HEK293T (cell line): ENCODE measurements around the gene NRXN2.

ENCODE experiments used
- ARNT ChIP-seq: fragments of 450-650 bp; IDR thresholded peaks from 2 replicates; pipeline ENCODE4 v1.6.1; 2017; ENCODE audit warnings: mild to moderate bottlenecking
- BHLHE40 ChIP-seq: fragments of 450-650 bp; IDR thresholded peaks from 2 replicates; pipeline ENCODE4 v1.6.1; 2016; ENCODE audit warnings: mild to moderate bottlenecking, moderate library complexity, borderline replicate concordance
- FOXA1 ChIP-seq: fragments of 450-650 bp; IDR thresholded peaks from 2 replicates; pipeline ENCODE4 v1.6.1; 2016; ENCODE audit warnings: mild to moderate bottlenecking
- FOXK2 ChIP-seq: fragments of 450-650 bp; IDR thresholded peaks from 2 replicates; pipeline ENCODE4 v1.6.1; 2016; ENCODE audit warnings: mild to moderate bottlenecking
- FOXM1 ChIP-seq: fragments of 450-650 bp; IDR thresholded peaks from 2 replicates; pipeline ENCODE4 v1.6.1; 2017; ENCODE audit warnings: mild to moderate bottlenecking, borderline replicate concordance
- HDGF ChIP-seq: fragments of 450-650 bp; IDR thresholded peaks from 2 replicates; pipeline ENCODE4 v1.6.1; 2017; ENCODE audit warnings: antibody characterized with exemption, borderline replicate concordance
- SP1 ChIP-seq: fragments of 450-650 bp; IDR thresholded peaks from 2 replicates; pipeline ENCODE4 v1.6.1; 2017
- SUZ12 ChIP-seq: fragments of 450-650 bp; IDR thresholded peaks from 2 replicates; pipeline ENCODE4 v1.6.1; 2016; ENCODE audit warnings: mild to moderate bottlenecking
- TARDBP ChIP-seq: fragments of 450-650 bp; IDR thresholded peaks from 2 replicates; pipeline ENCODE4 v1.6.1; 2016
- ZNF384 ChIP-seq: fragments of 450-650 bp; IDR thresholded peaks from 2 replicates; pipeline ENCODE4 v1.6.1; 2016

DNA sequence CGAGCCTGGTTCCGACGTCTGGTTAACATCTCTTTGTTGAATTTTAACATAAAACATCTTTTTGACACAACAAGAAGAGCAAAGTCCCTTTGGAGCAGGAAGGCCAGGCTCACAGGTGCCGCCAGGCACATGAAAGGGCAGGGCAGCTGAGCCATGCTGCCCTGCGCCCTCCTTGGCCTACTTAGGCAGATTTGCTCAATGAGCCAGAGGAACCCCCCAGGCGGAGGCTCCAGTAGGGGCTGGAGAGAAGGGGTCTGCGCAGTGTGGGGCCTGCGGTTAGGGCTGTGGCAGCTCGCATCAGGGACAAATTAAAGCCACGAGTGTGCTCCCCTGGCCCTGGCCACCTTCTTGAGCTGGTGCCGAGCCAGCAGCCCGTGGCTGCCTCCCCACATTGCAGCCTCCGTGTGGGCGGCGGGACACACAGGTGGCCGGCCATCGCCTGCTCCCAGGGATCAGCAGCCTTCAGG lies 141.9 kb downstream of the NRXN2 start:
- TF ChIP-seq BHLHE40 (no peak), SUZ12 (no peak), TARDBP (no peak), FOXA1 (no peak), ZNF384 (no peak), SP1 (no peak), FOXM1 (no peak), HDGF (no peak), ARNT (no peak), FOXK2 (no peak)
